ENCODE data around the gene MAP2K4.

The MAP2K4 gene

GRCh38 chr17:12040478-12040877 is 19.8 kb downstream of the MAP2K4 start:
- DNase-seq (ENCODE audit: low spot score) = no peak

- DNase-seq (ENCODE audit: low spot score) = no peak
Measured at GRCh38 chr17:12041312-12041711, 20.6 kb downstream of the MAP2K4 start.

- DNase-seq (ENCODE audit: low spot score) = no peak
Measured at GRCh38 chr17:12043702-12044101, 23.0 kb downstream of the MAP2K4 start.

- no peak for DNase-seq (ENCODE audit: low spot score)
Measured at GRCh38 chr17:12046786-12047185, 26.1 kb downstream of the MAP2K4 start.

- no peak for DNase-seq (ENCODE audit: low spot score)
Measured at GRCh38 chr17:12047681-12048376, 27.2 kb downstream of the MAP2K4 start.

- DNase-seq (ENCODE audit: low spot score) = no peak
Measured at GRCh38 chr17:12048843-12049473, 28.3 kb downstream of the MAP2K4 start.

GRCh38 chr17:12050646-12051225 is 30.1 kb downstream of the MAP2K4 start:
- no peak for DNase-seq (ENCODE audit: low spot score)

GRCh38 chr17:12053552-12053951 is 32.9 kb downstream of the MAP2K4 start:
- DNase-seq (ENCODE audit: low spot score) = no peak

- DNase-seq (ENCODE audit: low spot score) = no peak
Measured at GRCh38 chr17:12055889-12056288, 35.2 kb downstream of the MAP2K4 start.

- no peak for DNase-seq (ENCODE audit: low spot score)
Measured at GRCh38 chr17:12057520-12057919, 36.8 kb downstream of the MAP2K4 start.

- no peak for DNase-seq (ENCODE audit: low spot score)
Measured at GRCh38 chr17:12058535-12058934, 37.9 kb downstream of the MAP2K4 start.

GRCh38 chr17:12062249-12062648 is 41.6 kb downstream of the MAP2K4 start:
- no peak for DNase-seq (ENCODE audit: low spot score)

- no peak for DNase-seq (ENCODE audit: low spot score)
Measured at GRCh38 chr17:12064395-12064794, 43.7 kb downstream of the MAP2K4 start.

- no peak for DNase-seq (ENCODE audit: low spot score)
Measured at GRCh38 chr17:12067485-12067884, 46.8 kb downstream of the MAP2K4 start.

GRCh38 chr17:12068946-12069345 is 48.3 kb downstream of the MAP2K4 start:
- DNase-seq (ENCODE audit: low spot score) = no peak

- DNase-seq (ENCODE audit: low spot score) = no peak
Measured at GRCh38 chr17:12070561-12070960, 49.9 kb downstream of the MAP2K4 start.

GRCh38 chr17:12074346-12074745 is 53.7 kb downstream of the MAP2K4 start:
- no peak for DNase-seq (ENCODE audit: low spot score)

GRCh38 chr17:12077773-12078172 is 57.1 kb downstream of the MAP2K4 start:
- DNase-seq (ENCODE audit: low spot score) = no peak

GRCh38 chr17:12078791-12079190 is 58.1 kb downstream of the MAP2K4 start:
- DNase-seq (ENCODE audit: low spot score) = no peak

GRCh38 chr17:12081720-12082119 is 61.0 kb downstream of the MAP2K4 start:
- DNase-seq (ENCODE audit: low spot score) = no peak

GRCh38 chr17:12085076-12085949 is 64.6 kb downstream of the MAP2K4 start:
- no peak for DNase-seq (ENCODE audit: low spot score)

- DNase-seq (ENCODE audit: low spot score) = no peak
Measured at GRCh38 chr17:12088035-12088434, 67.4 kb downstream of the MAP2K4 start.

Data from ecto neural progenitor cell (in vitro differentiated cells).